Stimulated activated CD4-positive, alpha-beta T cell treated with anti-CD3 and anti-CD28 coated beads, Interleukin-2, amount 100 ng/mL, for 4 hours (primary cell): ENCODE results near the gene TAPT1.

Experiments
- DNase-seq: peaks from one replicate; pipeline ENCODE4 v3.0.0-alpha.2; 2020; ENCODE audit warnings: low read depth

TAPT1 gene

DNA sequence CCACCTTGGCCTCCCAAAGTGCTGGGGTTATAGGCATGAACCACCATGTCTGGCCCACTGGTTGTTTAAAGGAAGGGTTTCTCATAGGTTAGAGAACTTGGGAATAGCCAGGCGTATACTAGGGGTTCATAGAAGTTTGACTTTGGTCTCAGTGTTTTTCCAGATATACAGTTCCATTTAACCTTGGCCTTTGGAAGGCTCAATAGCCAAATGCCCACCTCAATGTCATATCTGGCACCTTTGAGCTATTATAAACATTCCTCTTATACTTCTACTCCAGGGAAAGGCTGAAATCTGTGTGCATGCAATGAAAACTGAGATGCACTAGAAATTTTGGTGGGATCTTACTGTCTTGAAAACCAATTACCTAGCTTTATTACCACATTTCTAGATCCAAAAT is 95.0 kb downstream of the TAPT1 start:
- no peak for DNase-seq

DNA sequence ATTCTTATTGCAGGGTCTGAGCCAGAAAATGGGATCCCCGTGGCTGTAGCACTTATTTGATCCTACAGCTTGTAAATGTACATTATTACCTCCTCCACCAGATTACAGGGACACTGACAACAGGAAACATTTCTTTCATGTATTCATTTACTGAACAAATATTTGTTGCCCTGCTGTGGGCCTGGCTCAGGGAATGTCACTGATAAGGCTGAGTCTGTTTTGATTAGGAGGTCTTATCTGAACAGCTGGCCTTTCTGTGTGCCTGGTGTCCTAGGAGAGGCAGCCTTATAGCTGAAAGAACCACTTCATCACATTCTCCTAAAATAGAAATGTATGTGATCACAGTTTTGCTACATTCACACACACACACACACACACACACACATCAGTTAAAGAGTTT is 96.9 kb downstream of the TAPT1 start:
- DNase-seq = no peak

DNA sequence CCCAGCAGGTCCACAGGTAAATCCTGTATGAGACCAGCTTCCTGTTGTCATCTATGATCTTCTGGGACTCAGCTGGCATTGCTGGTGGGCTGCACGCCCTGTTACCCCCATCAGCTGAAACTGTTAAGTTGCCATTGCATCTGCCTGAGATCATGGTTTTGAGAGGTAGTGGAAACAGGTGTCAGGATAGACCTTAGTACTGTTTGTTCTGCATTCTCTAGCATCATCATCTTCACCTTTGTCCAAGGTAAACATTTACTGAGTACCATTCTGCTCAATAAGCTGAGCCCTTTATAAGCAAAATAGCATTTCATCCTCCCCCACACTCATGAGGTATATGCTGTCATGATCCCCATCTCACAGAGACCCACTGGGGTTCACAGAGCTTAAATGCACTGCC is 99.6 kb downstream of the TAPT1 start:
- no peak for DNase-seq

DNA sequence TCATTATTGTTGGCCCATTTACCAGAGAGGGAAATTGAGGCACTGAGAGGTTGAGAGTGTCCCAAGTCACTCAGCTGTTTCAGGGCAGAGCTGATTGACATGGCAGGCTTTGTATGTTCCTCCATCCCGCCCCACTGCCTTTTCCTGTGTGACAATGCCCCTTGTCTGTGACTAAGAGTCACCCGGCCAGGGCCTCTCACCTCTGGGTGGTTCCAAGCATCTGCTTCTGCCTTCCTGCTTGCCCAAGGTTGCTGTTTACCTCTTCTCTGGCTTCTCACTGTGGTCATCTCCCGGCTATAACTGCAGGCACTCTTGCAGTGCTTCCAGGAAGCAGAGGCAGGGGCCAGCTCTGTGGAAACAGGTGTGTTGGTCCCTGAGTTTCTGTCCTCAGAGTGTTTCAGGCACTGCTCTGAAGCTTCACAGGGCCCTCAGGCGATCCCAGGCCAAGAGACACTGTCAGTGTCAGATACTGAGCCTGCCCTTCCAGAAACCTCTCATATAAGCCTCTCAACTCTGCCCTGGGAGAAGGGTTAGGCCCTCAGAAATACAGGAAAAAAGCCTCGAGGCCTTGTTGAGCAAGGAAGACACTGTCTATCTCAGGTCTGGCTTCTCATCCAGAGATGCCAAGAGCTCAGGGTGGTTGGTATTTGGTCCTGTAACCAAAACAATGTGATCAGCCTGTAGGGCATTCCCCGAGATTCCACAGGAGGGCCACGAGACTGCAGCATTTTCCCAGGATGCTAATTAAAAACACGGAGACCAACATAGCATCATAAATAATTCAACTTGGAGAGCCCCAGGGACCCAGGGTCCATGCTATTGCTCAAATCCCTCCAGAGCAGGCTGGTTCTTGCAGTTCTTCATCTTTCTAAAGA is 100.5 kb downstream of the TAPT1 start:
- no peak for DNase-seq

DNA sequence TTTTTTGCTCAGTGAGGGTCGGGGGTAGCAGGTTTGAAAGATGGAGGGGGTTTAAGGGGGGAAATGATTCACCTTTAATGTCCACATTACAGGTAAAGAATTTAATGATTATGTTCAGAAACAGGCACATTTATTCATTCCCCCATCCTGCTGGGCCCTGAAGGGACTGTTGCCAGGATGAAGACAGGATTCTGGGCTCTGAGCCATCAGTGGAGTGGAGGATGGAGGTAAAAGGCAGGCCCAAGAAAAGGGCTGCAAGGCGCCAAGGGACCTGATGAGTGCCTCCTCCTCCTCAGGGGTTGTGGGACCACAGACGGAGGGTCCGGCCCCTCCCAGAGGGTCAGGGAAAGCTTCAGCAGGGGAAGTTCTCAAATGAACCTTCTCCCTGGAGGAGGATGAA is 102.0 kb downstream of the TAPT1 start:
- DNase-seq = no peak

DNA sequence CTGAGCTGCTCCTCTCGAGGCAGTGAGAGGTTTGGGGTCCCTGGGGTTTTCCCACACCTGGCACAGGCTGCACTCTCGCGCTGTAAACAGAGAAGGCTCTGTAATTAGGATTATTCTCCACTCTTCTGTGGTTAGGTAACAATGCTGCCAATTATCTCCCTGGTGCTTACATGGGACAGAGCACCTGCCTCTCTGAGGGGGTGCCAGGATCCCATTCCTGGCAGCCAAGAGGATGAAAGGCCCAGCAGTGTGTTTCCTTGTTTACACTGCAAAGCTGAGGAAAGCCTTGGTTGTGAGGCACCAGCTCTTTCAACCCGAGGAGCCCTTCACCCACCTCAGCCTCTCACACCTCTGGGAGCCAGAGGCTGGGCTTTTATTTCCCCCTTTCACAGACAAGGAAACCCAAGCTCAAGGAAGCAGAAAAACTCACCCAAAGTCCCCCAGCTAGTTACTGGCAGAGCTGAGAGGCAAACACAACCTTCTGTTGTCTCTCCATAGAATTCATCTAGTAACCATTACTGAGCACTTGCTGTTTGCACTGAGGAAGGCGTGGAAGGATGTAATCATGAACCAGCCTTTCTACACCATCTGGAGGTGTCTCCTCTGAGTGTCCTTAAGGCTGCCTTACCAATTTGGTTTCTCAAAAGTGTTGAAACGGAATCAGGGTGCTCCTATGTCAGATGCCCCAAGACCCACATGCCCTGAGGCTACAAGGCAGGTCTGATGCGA is 102.8 kb downstream of the TAPT1 start:
- DNase-seq = no peak

DNA sequence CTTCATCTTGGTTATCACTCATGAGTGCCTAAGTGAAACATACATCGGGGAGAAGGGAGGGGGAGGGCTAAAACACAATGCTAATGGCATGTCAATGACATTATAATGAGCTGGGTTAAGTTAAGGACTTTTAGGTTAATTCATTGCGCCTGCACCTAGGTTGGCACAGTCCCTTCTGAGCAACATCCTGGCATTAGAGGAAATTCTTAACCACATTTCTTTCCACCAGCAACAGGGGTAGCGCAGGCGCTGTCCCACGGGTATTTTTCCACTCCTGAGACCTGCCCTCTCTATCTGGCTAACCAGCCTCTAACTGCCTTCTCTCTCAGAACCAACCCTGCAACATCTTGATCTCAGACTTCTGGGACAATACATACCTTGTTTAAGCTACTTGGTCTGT is 103.5 kb downstream of the TAPT1 start:
- peak; percentile 33 for DNase-seq

DNA sequence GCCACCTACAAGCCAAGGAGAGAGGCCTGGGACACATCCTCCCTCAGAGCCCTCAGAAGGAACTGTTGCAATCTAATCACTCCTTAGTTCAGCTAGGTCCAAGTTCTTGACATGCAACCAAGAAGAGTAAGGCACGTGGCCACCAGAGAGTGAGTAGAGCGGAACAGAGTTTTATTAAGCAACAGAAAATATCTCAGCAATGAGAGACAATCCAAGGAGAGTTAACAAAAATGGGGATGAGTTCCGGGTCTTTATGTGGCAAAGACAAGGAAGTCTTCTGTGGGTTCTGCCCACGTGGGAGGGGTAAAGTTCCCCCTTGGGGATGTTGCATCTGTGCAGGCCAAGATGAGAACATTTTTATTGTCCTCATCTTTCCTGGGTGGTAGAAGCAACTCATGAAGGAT is 104.0 kb downstream of the TAPT1 start:
- DNase-seq = no peak

DNA sequence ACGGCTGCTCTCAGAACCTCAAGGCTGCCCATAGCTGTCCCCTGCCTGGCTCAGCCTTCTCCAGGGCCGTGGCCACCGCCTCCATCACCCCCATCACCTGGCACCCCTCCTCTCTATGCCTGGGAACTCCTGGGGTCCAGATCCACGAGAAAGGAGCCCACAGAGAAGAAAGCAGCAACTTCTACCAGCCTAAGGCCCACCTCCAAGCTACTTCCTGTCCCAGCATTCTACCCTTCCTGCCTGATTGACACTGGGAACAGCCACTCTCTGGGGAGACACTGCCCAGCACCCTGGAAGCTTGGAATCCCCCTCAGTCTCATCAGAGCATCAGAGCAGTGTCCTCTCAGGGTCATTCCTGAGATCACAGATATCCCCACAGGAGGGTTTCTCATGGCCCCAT is 105.6 kb downstream of the TAPT1 start:
- no peak for DNase-seq

DNA sequence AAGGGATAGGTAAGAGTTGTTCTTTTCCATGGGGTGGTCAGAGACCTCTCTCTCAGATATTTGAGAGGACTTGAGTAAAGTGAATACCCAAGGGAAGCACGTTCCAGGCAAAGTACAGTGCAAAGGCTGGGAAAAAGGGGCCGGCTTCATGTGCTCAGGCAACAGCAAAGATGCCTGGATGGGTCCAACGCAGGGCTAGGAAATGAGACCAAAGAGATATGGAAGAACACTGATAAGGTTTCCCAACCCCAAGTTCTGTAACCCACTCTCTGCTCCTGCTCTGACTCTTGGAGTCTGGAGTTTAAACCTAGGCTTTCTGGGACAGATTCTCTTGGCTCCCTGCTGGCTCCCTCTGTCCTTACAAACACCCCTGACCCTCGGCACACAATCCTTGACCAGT is 106.3 kb downstream of the TAPT1 start:
- no peak for DNase-seq

DNA sequence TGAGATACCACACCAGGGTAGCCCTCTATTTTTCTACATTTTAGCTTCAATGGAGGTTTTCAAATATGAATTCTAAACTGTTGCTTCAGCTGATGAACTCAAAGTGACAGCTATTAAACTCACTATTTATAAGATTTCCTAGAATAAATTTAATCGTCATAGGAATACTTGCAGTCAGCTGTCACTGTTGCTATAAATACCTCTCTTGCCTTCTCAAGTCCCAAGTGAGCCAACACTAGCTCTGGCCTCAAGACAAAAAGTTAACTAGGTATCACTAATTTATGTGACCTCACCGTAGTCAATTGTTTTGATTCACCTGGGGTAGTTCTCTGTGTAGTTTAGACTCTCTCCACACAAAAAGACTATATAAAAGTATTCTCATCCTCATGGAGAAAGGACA is 108.2 kb downstream of the TAPT1 start:
- DNase-seq = no peak

DNA sequence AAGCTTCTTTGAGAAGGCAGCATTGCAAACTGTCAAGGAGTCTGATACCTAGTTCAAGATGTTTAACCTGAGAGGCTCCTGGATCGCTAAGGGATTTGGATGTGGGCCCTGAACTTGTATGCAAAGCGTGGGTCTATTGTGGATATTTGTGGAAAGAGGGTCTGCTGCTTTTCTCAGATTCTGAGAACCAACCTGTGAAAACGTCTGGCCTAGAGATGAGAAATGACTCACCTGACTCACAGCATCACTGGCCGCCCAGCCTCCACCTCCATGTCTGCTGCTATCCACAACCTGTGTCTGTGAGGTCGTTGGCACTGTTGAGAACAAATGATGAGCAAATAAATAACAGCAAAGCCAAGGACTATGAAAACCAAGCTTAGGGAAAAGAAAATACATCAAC is 109.1 kb downstream of the TAPT1 start:
- DNase-seq = no peak

DNA sequence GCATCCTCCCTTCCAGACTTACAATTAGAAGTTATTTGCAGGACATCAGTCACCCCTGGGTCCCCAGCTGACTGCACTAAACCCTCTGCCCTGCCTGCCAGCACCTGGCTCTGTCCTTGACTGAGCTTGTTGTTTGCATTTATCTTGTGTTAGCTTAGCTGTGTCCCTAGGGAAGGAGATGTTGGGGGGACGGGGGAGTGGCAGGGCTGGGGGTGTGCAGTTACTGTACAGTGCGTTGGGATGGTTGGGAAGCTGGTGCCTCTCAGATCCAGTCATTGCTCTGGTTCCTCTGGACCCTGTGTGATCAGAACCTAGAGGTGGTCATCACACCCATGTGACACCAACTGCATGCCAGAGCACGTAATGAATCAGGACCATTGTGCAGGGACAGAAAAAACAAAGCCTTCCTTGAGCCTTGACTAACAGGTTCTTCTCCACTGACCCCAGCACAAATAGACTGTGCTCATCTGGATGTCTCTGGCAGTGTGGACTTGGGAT is 109.7 kb downstream of the TAPT1 start:
- DNase-seq = no peak

DNA sequence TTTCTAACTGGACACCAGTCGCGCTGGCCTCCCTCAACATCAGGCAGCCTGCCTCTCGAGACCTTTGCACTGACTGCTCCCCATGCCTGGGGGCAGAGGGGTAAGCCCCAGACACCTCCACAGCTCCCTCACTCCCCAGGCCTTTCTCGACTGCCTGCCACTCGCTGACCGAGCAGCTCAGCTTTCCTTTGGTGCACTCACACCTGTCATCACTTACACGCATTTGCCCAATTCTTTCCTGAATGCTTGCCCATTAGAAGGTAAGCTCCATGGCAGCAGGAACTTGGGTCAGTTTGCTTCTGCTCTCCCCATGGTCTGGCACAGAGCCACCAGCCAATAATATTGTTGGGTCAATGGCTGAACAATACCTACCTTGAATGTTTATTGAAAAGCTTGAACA is 110.3 kb downstream of the TAPT1 start:
- no peak for DNase-seq

DNA sequence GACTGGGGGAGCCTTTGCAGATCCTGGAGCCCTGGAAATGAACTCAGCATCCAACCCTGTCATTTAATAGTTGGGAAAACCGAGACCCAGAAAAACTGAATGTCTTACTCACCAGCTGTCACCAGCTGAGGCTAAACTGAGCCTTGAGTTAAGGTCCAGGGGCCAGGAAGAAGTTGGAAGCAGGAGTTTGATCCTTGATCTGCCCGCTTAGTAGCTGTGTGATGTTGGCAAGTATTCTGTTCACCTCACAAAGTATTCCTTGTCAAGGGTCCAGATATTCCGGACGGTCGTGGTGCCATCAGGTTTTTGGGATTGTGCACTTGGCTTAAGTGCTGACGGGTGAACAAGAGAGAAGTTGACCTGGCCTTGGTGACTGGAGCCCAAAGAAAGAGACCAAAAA is 111.7 kb downstream of the TAPT1 start:
- no peak for DNase-seq

DNA sequence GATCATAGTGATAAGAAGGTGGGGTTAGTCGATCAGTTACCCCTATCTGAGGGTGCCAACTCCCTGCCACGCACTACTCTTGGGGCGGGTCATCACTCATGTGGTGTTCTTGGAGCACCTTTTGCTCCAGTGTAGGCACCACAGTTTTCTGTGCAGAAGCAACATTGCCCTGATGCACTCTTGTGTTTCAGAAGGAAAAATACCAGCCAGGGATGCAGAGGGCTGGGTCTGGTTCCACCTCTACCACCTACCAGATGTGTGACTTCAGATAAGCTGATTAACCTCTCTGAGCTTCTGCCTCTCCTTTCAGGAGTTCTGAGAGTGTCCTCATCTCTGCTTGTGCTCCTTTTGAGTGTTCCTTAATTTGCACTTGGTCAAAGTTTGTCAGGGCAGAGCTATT is 112.5 kb downstream of the TAPT1 start:
- DNase-seq = no peak

DNA sequence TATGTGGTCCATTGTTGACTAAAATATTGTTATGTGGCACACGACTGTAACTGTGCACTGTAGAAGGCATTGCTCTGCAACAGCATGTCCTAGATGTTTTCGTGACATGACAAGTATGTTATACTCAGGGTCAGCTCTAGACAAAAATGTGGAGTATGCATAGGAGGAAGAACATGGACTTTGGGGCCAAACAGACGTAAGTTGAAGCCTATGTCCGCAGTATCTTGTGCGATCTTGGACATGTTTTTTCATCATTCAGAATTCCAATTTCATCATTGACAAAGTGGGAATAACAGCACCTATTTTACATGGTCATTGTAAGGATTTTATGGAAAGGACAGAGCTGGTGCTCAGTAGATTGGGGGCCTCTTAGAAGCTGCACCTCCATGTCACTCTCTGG is 114.7 kb downstream of the TAPT1 start:
- DNase-seq = no peak

DNA sequence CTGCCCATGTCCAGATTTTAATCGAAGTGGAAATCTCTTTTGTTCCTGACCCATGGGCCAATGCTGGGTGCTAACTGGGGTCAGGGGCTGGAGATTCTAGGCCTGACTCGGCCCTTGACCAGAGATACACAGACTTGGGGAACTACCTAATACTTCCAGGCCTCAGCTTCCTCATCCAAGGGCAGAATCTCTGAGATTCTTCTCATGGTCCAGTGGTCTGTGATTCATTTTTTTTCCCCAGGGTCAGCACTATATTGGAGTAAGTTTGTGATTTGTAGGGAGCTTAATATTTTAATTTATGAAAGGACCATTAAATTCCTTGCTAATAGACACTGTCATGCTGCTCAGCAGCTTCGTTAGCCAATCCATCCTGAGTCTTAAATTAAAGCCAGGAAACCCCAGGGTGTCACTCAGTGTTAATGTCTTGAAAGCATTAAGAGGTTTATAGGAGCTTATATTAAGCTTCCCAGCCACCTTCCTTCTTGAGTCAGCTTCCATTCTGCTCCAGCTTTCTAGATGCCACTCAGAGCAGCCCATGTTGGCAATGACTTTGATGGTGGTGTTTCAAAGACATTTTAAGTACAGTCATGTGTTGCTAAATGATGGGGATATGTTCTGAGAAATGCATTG is 115.5 kb downstream of the TAPT1 start:
- no peak for DNase-seq
